ENCODE measurements around the gene DDO. TPM values are rescaled to one million over a fixed set of nuclear protein-coding genes. Genes with fewer than 3 reads are reported as not detected.
"Not testable (repeated sequence)": the region's sequence is repeated elsewhere in the genome, so short reads cannot be mapped to it uniquely, and the experiment has no call there.

DDO gene
- total RNA-seq, 4 donors from 2014 or later = 1.4 to 3.6 (median 2.3) TPM

- H3K27me3 ChIP-seq = no peaks in the 10 kb centered on the region
- H3K36me3 ChIP-seq = no peaks in the 10 kb centered on the region
- no peaks in the 10 kb centered on the region for H3K9me3 ChIP-seq
- H3K4me1 ChIP-seq = peaks cover 8 to 92% (median 16%) of the 10 kb centered on the region in 3 donors
- TF ChIP-seq EP300 (IDR thresholded peaks at IDR 0.05) (no peak), CTCF (IDR thresholded peaks at IDR 0.05) (no peak), POLR2AphosphoS5 (IDR thresholded peaks at IDR 0.05) (peak; percentile 38), POLR2A (IDR thresholded peaks at IDR 0.05) (no peak)
- ATAC-seq = no peak
- WGBS, 2 donors (ENCODE audit: low coverage in 1 of 2) = 8 to 14% methylated on average over 4 of the region's 4 CpGs
- peak overlapping the region; percentile 85 to 98 (median 93) for H3K27ac ChIP-seq
- no peak overlapping the region for H3K4me3 ChIP-seq
These were observed 61.8 kb downstream of the DDO start for GRCh38 chr6:110353457-110354001.

GRCh38 chr6:110352563-110353262 is 62.7 kb downstream of the DDO start:
- peak overlapping the region; percentile 85 to 98 (median 93) for H3K27ac ChIP-seq
- no peaks in the 10 kb centered on the region for H3K36me3 ChIP-seq
- peak overlapping the region in 1 of 2 donors; percentile 7 for H3K4me3 ChIP-seq
- H3K9me3 ChIP-seq = no peaks in the 10 kb centered on the region
- H3K27me3 ChIP-seq = no peaks in the 10 kb centered on the region
- peaks cover 8 to 96% (median 16%) of the 10 kb centered on the region in 3 donors for H3K4me1 ChIP-seq
- TF ChIP-seq POLR2A (IDR thresholded peaks at IDR 0.05) = no peak
- TF ChIP-seq CTCF (IDR thresholded peaks at IDR 0.05) = no peak
- TF ChIP-seq EP300 (IDR thresholded peaks at IDR 0.05) = no peak
- TF ChIP-seq POLR2AphosphoS5 (IDR thresholded peaks at IDR 0.05) = peak; percentile 53
- peak; percentile 31 for ATAC-seq
- 7 to 15% methylated on average over 6 to 7 of the region's 7 CpGs for WGBS, 2 donors (ENCODE audit: low coverage in 1 of 2)

- Histone ChIP-seq H3K4me1 (peaks cover 8 to 95% (median 16%) of the 10 kb centered on the region in 3 donors), H3K4me3 (no peak overlapping the region), H3K27me3 (no peaks in the 10 kb centered on the region), H3K9me3 (no peaks in the 10 kb centered on the region), H3K27ac (peak overlapping the region; percentile 85 to 98 (median 93)), H3K36me3 (no peaks in the 10 kb centered on the region)
- ATAC-seq = no peak
- 47 to 55% methylated on average over 4 of the region's 4 CpGs for WGBS, 2 donors (ENCODE audit: low coverage in 1 of 2)
- TF ChIP-seq POLR2AphosphoS5 (IDR thresholded peaks at IDR 0.05) = no peak
- no peak for TF ChIP-seq POLR2A (IDR thresholded peaks at IDR 0.05)
- TF ChIP-seq CTCF (IDR thresholded peaks at IDR 0.05) = no peak
- no peak for TF ChIP-seq EP300 (IDR thresholded peaks at IDR 0.05)
These were observed 63.4 kb downstream of the DDO start for GRCh38 chr6:110351986-110352385.

- H3K36me3 ChIP-seq = no peaks in the 10 kb centered on the region
- peaks cover 8 to 95% (median 16%) of the 10 kb centered on the region in 3 donors for H3K4me1 ChIP-seq
- H3K4me3 ChIP-seq = no peak overlapping the region
- peak overlapping the region; percentile 66 to 98 (median 93) for H3K27ac ChIP-seq
- 54 to 69% methylated on average over 3 of the region's 3 CpGs for WGBS, 2 donors (ENCODE audit: low coverage in 1 of 2)
- no peak for ATAC-seq
- TF ChIP-seq POLR2A (IDR thresholded peaks at IDR 0.05) = no peak
- TF ChIP-seq CTCF (IDR thresholded peaks at IDR 0.05) = no peak
- no peak for TF ChIP-seq EP300 (IDR thresholded peaks at IDR 0.05)
- TF ChIP-seq POLR2AphosphoS5 (IDR thresholded peaks at IDR 0.05) = no peak
- no peaks in the 10 kb centered on the region for H3K9me3 ChIP-seq
- H3K27me3 ChIP-seq = no peaks in the 10 kb centered on the region
These were observed 63.8 kb downstream of the DDO start for GRCh38 chr6:110351546-110351945.

- H3K27ac ChIP-seq = peak overlapping the region in 3 of 4 donors; percentile 66 to 98 (median 97)
- H3K4me1 ChIP-seq = peaks cover 5 to 86% (median 15%) of the 10 kb centered on the region in 3 donors
- H3K36me3 ChIP-seq, ATAC-seq, H3K4me3 ChIP-seq, H3K27me3 ChIP-seq, H3K9me3 ChIP-seq: not testable (repeated sequence)
- WGBS, 2 donors (ENCODE audit: low coverage in 1 of 2) = 94 to 96% methylated on average over 6 to 7 of the region's 7 CpGs
These were observed 64.8 kb downstream of the DDO start for GRCh38 chr6:110350593-110350992.

Measured in gastroesophageal sphincter (tissue), 4 donors.